D721Med (cell line): ENCODE measurements around the gene INPP5A.

Experiments used
- DNase-seq: peaks from one replicate; pipeline ENCODE4 v3.0.0; 2011; ENCODE audit warnings: low spot score; ENCODE audit not compliant: insufficient read length
- FAIRE-seq: peaks from 2 replicates; lab custom pipeline; 2011; peaks lifted over from hg19 to GRCh38; lab: Jason Lieb, UNC
- CTCF ChIP-seq: IDR thresholded peaks from 2 replicates; pipeline ENCODE4 v1.5.1; 2012; ENCODE audit warnings: mild to moderate bottlenecking, control low read depth; ENCODE audit not compliant: insufficient read depth; ENCODE audit errors: missing control alignments

INPP5A gene

GRCh38 chr10:132528064-132528691, 9.4 kb upstream of the INPP5A start:
- DNase-seq (no peak), FAIRE-seq (no peak)
- no peak for TF ChIP-seq CTCF

GRCh38 chr10:132532179-132532578, 5.4 kb upstream of the INPP5A start:
- TF ChIP-seq CTCF, result no peak
- DNase-seq, result no peak

GRCh38 chr10:132532749-132533560, 4.6 kb upstream of the INPP5A start:
- DNase-seq, result no peak
- FAIRE-seq, result no peak
- no peak for TF ChIP-seq CTCF

More at GRCh38 chr10:132532179-132532578, 5.4 kb upstream of the INPP5A start:
- FAIRE-seq, result no peak

GRCh38 chr10:132533571-132534260, 3.9 kb upstream of the INPP5A start:
- TF ChIP-seq CTCF, result no peak
- DNase-seq (no peak), FAIRE-seq (no peak)

GRCh38 chr10:132534391-132535064, 3.1 kb upstream of the INPP5A start:
- DNase-seq, result no peak
- FAIRE-seq, result no peak

More at GRCh38 chr10:132534391-132535064, 3.1 kb upstream of the INPP5A start:
- no peak for TF ChIP-seq CTCF
